PFSK-1 (cell line): Measurements from ENCODE around the gene GNGT2.

ENCODE experiments used
- SIN3A ChIP-seq: IDR thresholded peaks from 2 replicates; pipeline ENCODE4 v1.6.1; 2012; ENCODE audit warnings: mild to moderate bottlenecking, low read length, moderate library complexity, borderline replicate concordance; ENCODE audit not compliant: insufficient read depth
- TAF1 ChIP-seq: IDR thresholded peaks from 2 replicates; pipeline ENCODE4 v1.6.1; 2012; ENCODE audit warnings: low read length, control low read depth, borderline replicate concordance; ENCODE audit not compliant: insufficient read depth

GRCh38 chr17:49239963-49240362, 29.6 kb upstream of the GNGT2 start:
- TF ChIP-seq SIN3A (no peak), TAF1 (no peak)
